MV-4-11 (cell line): ENCODE data around the gene NT5DC3.
A peak's percentile ranks its signal among the peaks of the same experiment; 100 is the strongest.

Experiments
- DNase-seq: peaks from one replicate; lab custom pipeline; 2025; lab: John Stamatoyannopoulos, UW

The NT5DC3 gene

DNA sequence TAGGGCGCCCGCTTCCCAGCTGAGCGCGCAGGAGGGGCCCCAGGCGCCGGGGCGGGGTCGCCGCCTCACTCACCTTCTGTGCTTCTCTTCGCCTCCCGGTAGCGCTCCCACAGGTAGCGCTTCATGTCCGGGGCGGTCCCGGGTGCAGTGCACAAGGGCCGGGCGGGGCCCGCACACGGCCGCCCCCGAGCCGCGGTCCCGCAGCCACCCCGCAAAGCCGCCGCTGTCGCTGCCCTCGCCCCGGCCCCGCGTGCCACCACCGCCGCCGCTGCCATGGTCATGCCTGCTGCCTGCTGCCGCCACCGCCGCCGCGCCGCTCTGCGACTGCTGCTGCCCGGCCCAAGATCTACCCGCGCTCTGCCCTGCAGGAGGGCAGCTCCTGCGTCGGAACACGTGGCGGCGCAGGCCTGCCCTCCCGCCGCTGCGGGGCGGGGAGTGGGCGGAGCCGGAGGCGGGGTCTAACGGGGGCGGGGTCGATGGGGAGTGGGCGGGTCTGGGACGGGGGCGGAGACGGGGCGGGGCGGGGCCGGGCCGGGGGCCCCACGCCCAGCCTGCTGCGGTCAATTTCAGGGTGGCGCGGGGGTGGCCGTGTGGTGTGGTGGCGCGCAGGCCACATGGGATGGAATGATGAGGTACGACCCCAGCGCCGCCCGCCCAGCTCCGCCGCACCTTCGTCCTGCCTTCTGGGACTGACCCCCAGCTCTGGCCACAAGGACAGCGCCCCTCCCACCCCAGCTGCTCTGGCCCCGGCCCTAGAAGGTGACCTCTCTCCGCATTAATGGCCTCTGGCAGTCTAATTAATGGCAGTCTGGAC lies at the start of gene NT5DC3:
NT5DC3 (minus strand) TSS at position 359 of the 814 bp plus-strand sequence; CDS start at position 281, 78 bp downstream.
- DNase-seq = peak; percentile 68

DNA sequence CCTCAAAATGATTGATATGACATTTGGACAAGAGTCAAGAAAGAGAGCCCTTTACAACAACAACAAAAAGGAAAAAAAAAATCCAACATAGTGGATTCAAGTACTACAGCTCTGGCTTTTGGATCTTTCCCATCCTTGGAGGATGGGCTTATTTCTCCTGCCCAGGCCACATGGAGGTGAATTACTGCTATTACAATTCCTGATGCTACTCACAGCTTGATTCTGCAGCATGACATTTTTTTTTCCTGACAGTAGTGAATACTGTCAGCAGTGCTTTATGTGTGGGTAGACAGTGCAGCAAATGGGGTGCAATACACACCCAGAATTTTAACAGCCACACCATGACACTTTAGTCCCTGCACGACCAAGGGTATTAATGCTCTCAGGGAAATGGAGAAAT lies 46.7 kb upstream of the NT5DC3 start:
- DNase-seq = no peak

DNA sequence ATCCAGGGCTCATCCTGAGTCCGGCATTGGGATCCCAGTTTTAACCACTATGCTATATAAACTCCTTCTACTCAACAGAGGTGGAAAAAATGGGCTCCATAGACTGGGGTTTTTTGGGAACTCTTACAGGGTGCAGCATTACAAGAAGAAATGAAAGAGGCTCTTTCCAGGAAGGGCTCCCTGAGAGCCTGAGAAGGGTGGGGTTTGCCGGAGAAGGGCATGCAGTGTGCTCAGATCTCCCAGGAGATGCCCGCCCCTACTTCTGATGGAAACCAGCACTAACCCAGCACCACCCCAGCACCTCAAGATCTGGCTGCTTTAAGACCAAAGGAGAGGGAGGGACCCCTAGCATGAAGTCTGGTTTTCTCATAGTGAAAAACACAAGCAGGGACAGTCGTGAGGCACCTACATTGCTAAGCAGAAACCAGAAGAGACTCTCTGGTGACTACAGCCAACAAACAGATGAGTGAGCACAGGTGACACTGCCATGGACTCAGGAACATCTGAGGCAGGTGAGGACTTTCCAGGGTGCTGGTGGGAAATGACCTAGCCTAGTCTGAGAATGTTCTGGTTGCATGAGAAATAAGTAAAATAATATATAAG lies 45.3 kb upstream of the NT5DC3 start:
- no peak for DNase-seq

DNA sequence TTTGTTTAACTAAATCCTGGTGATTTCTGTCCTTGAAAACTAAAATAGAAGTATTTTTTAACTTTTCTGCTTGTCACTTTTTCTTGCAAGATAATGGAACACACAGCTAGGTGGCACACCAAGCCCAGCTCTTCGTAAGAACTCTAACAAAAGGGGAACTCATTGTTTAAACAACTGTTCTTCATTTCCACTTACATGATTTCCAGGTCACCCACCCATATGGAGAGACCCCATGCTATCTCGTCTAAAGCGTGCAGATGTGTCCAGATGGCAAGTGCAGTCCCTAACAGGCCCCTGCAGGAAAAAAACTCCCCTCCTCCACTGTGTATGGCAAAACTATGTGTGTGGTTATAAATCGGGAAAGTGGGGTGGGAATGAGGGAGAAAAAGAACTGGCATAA lies 43.3 kb upstream of the NT5DC3 start:
- DNase-seq = peak; percentile 66

DNA sequence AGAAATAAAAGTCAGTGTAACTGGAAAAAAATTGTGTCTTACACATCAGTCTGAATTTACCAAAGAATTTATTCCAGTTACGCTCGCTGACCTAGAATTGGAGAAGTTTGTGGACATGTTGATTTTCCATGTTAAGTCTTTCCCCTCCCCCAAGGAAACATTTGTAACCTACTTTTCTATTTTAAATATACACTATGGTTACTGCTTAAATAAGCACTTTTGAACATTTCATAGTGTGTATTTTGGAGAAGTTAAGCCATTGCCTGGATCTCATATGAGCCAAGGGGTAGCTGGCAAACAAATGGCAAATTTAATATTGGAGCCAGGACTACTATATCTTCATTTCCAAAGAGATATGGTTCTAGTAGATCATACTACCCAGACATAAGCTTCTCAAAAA lies 42.9 kb upstream of the NT5DC3 start:
- DNase-seq = no peak

DNA sequence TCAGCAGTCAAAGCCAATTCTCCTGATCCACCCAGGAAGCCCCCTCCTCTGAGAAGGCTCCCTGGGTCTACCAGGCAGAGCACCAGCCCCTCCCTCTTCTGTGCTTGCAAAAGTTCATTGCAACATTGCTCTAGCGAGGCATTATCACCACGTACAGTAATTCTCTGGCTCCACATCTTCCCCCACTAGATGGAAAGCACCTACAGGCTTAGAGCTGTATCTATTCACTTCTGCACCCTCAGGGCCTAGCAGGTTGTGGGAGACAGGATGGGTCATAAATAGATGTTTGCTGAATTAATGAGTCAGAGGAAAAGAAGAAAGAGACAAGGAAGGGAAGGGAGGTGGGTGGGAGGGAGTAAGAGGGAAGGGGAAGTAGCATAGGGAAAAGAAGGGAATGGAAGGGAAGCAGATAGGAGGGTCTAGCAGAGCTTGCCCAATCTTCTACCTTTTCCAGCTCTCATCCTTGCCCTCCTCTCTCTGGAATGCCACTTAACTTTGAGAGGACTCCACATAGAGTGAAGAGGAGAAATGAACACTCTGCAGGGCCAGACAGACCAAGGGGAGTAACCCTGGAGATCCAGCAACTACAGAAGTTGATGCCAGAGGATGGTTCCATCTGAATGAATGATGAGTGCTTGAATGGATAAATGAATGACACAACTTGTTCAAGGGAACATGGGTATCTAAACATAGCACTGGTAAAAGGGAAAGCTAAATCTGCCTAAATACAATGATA lies 42.0 kb upstream of the NT5DC3 start:
- DNase-seq = no peak

DNA sequence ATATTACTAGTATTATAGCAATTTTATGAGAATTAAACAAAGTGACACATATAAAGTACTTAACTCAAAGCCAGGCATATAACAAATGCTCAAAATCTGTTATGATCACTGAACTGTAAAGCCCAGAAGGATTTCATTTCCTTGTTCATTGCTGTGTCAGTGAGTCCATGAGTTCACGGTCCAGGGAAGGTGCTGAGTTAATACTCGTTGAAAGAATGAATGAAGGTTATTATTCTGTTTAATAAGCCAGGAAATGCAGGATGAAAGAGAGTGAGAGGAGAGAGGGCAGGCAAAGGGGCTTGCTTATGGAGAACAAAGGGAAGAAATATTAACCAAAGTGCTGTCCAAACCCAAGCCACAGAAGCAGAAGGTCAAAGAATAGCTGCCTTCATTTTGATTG lies 40.2 kb upstream of the NT5DC3 start:
- no peak for DNase-seq

DNA sequence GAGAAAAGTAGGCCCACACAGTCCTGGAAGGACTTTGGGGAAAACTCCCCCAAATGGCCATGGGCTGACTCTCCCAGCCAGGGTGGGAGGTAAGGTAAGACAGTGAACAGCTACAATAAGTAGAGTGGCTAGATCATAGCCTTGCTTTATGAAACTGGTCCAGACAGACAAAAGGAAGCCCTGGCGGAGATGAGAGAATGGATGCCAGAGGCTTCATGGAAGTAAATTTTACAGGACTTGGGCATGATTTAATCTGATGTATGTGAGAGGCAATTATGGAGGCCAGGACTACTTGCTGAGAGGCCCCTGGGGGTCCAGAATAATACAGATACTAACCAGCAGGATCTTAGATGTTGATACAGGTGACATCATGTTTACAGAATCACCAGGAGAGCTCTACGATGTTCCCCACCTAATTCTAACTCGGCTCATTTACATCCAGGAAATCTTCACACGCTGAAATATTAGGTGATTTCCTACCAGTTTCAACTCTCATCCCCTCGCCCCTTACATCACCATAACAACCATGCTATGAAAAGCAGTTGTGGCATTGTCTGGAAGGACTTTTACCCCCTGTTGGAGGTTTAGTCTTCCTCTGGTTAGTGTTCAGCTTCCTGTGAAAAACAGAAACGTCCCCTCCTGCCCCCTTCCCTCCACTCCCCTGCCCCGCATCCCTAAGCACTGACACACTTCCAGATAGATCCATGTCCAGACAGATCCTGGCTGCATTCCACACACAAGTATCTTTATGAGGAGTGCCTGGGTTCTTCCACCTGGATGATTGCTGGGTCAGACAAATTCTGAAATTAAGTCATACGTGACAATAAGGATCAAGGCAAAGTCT lies 39.5 kb upstream of the NT5DC3 start:
- no peak for DNase-seq

DNA sequence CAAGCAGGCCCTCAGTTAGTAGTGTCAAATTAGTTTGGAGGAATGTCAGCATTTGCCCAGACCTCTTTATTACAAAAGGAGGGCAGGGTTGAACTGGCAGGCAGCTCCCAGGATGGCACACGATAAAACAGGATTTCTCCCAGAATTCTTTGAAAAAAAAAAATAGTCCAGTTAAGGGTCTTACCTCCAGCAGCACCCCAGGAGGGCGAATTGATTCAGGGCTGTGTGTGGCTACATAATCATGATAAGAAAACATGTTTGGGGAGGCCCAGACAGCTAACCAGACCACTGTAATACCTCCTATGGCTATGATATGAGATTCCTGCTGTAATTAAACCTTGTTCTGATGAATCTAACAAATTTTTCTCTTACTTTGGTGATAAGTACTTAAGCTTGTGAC lies 38.8 kb upstream of the NT5DC3 start:
- no peak for DNase-seq

DNA sequence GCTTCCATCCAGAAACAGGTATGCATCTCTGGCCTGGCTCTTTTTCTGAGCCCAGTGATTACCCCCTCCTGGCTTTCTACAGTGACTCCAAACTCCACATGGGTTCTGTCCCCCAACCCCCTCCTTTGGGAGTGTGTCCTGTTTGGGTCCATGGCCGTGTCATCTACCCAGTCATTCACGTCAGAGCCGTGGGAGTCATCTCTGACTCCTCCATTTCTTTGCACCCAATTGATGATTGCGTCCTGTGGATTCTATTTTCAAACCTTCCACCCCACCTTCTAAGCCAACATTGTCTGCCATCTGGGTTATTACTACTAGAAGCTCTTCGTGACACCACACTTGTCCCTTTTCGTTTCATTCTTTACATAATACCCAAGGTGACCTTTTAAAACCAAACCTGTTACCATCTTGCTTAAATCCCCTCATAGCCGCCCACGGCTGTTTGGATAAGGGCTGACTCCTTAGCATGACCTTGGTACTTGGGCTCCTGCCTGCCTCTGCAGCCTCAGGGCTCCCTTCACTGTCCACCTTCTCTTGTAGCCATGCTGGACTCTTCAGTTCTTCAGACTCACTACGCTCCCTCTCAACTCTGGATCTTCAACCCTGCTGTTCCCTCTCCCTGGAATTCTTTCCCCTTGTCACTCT lies 38.1 kb upstream of the NT5DC3 start:
- no peak for DNase-seq

DNA sequence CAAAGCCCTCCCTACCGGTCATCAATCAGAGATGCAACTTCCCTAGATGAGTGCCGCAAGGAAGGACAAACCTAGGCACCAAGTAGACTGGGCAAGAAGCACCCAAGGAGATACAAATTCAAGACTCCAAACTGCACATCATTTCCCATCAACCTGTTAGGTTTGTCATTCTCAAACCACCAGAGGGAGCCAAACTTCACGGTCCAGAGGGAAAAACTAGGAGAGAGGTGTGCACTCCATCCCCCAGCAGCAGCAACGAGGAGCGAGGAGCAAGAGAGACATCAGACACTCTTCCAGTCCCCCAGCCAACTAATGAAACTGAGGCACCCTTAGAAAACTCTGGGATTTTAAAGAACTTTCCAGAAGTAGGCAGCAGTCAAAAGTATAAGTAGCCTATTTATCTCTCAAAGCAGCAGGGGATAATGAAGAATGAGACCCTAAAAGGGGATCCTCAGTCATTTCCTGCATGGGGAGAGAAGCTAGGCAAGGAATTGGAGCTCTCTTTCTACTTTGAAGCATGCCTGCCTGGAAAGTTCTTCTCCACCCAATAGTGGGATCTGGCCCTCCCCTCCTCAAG lies 37.0 kb upstream of the NT5DC3 start:
- peak; percentile 21 for DNase-seq

DNA sequence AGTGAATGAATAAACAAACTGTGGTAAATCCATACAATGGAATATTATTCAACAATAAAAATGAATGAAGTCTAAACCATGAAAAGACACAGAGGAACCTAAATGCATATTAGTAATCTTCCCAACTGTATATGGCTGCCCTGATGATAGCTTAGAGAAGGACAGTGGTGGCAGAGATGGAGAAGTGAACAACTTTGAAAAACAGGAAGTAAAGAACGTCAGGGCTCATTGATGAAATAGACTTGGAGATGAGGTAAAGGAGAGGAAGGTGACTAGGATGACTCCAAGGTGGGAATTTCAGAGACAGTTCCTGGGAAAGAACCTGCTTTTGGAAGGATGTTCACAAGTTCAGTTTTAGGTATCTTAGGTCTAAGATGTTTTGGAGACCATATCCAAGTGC lies 36.3 kb upstream of the NT5DC3 start:
- peak; percentile 51 for DNase-seq

DNA sequence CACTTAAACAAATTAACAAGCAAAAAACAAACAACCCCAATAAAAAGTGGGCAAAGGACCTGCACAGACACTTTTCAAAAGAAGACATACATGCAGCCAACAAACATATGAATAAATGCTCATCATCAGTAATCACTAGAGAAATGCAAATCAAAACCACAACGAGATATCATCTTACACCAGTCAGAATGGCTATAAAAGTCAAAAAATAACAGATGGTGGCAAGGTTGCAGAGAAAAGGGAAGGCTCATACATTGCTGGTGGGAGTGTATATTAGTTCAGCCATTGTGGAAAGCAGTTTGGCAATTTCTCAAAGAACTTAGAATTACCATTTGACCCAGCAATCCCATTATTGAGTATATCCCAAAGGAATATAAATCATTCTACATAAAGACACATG lies 34.6 kb upstream of the NT5DC3 start:
- no peak for DNase-seq

DNA sequence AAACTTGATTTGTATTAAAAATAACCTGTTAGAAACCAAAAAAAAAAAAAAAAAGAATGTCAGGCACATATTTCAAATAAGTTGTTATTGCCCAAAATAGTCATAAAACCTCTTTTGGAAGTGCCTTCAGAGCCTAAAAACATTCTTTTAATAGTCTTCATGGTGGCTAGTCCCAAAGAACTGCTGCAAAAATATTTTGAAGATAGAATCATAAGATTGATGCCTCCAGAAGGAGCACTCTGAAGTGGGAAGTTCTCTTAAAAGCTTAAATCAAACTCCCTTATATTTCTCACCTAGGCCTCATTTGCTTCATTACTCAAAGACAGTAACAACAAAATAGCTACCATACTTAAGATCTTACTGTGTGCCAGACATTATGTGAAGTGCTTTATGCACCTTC lies 27.2 kb upstream of the NT5DC3 start:
- no peak for DNase-seq

DNA sequence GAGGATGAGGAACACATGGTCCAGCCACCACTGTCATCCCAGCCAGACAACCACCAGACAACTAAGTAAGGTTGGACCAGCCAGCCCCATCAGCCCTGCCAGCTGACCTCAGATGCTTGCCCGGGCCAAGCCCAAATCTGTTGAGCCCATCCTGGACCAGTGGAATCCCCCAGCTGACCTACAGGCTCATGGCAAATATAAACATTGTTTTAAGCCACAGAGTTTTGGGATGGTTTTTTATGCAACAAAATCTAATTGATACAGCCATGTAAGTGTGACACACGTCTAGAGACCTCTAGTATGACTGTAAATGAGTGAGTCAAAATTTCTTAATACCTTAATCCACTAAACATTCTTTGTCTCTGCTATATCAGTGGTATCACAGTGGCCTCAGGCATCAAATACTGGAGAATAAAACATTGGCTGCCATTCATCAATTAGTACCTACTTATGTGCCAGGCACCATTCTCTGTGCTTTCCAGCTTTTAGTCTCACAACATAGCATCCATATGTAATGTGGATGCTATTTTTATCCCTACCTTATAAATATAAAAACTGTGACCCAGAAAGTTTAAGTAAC lies 24.2 kb upstream of the NT5DC3 start:
- no peak for DNase-seq

DNA sequence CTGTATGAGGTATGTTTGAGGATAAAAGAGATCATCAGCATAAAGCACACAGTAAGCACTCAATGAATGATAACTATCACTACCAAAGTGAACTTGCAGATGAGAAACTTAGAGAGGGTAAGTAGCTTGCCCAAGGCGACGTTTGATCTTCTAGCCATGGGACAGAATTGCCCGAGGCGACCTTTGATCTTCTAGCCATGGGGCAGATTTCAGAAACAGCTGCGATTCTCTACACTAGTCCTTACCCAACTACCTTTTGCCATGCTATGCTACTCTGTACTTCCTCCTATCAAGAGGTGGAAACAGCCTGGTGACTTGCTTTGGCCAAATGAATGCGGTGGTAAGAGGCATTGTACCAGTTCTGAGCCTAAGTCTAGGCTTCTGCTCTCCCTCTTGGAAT lies 23.7 kb upstream of the NT5DC3 start:
- no peak for DNase-seq

DNA sequence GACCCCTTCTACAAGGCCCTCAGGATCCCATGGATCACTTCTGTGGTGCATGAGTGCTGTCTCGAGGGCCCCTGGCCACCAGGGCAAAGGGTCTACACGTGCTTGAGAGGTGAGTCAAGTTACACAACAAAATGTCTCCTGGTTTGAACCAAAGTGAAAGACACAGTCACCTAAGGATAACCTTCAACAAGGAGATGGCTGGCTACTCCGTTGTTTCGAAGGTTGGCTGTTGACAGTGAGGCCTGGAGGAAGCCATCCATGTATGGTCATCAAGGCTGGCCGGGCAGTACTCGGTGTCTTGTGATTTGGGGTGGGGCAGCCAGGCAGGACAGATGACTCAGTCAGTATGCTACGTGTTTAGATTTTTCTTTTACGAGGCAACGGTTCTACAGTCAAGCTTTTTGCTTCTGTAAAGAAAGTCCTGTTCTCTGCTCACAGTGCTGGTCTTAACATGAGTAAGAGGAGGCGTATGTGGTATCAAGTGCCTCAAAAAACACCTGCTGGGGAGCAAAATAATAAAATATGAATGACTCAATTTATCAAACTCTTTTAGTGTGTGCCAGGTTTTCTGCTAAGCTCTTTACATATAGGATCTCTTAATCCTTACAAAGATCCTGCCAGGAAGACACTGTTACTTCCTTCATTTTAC lies 18.0 kb upstream of the NT5DC3 start:
- no peak for DNase-seq

DNA sequence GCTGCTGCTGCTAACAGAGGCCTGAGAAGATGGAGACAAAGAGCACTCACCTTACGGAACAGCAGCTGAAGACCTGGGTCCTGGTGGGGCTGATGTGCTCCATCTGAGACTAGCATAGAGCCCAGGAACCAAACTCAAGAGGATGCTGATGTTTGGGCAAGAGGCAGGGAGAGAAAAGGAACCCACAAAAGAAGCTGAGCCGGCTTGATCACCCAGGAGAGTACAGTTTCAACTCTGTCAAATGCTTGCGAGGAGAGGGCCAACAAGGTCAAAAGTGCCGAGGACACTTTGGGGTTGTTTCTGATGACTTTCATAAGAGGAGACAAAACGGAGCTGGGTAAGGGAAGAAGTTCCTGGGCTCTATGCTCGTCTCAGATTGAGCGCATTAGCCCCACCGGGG lies 17.3 kb upstream of the NT5DC3 start:
- DNase-seq = no peak

DNA sequence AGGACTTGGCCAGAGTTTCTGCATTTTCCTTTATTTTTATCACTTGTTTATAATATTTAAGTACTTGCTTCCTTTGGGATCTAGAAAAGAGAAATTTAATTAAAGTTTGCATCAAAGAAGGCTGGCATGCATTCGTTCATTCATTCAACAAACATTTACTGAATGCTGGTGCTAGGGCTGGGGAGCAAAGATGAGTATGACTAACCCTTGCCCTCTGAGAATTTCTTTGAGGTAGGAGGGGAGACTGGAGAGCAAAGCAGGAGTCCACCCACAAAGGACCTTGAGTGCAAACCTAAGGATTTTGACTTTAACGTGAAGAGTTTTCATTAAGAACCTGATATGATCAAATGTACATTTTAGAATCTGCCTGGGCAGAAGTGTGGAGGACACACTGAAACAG lies 16.1 kb upstream of the NT5DC3 start:
- DNase-seq = no peak

DNA sequence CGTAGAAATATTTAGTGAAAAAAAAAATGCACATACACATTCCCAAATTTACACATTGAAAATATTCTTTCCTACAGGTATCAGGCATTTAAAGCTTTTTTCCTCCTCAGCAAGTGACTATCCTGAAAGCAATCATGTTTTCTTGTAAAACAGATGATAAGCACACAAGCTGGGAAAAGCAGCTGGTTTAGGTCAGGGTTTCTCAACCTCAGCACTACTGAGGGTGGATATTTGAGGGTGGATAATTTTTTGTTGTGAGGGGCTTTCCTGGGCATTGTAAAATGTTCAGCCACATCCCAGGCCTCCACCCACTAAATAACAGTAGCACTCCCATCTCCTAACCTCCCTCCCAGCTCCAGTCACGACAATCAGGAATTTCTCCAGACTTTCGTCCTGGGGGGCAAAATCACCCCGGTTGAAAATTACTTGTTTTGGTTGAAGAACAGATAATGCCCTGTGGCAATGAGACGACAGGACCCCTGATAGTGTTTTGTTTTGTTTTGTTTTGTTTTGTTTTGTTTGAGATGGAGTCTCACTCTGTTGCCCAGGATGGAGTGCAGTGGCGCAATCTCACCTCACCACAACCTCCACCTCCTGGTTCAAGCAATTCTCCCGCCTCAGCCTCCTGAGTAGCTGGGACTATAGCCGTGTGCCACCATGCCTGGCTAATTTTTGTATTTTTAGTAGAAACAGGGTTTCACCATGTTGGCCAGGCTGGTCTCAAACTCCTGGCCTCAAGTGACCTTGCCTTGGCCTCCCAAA lies 15.0 kb upstream of the NT5DC3 start:
- no peak for DNase-seq
